ENCODE data around the gene RCOR1.

- no peak for TF ChIP-seq CTCF (IDR thresholded peaks at IDR 0.05; ENCODE audit: poor library complexity)
- TF ChIP-seq EZH2phosphoT487 (IDR thresholded peaks at IDR 0.05; ENCODE audit: low read depth, severe bottlenecking, unreplicated experiment): no peak
These were observed 176.0 kb downstream of the RCOR1 start for GRCh38 chr14:102768223-102769048.

Measured in hepatocyte (in vitro differentiated cells).